SK-N-SH (cell line): ENCODE data around the gene SHB.

ENCODE experiments used
- CHD2 ChIP-seq: fragments of 150-350 bp; IDR thresholded peaks from 2 replicates; pipeline ENCODE4 v1.6.1; 2018; ENCODE audit warnings: low read length; ENCODE audit not compliant: partially characterized antibody
- EP300 ChIP-seq, 2 experiments: IDR thresholded peaks; 2 replicates each; pipeline versions ENCODE4 v1.4.0 to v1.6.1; 2012; ENCODE audit warnings: borderline replicate concordance in 1 of 2, low read depth in 1 of 2, low read length in 1 of 2
- JUND ChIP-seq: IDR thresholded peaks from 2 replicates; pipeline ENCODE4 v1.4.0; 2012
- NRF1 ChIP-seq: IDR thresholded peaks from 2 replicates; pipeline ENCODE4 v1.6.1; 2012; ENCODE audit warnings: low read depth, mild to moderate bottlenecking, low read length
- POLR2AphosphoS5 ChIP-seq: IDR thresholded peaks from 2 replicates; pipeline ENCODE4 v1.6.1; 2012; ENCODE audit warnings: low read depth, low read length
- RFX5 ChIP-seq: IDR thresholded peaks from 2 replicates; pipeline ENCODE4 v1.6.1; 2012; ENCODE audit warnings: mild to moderate bottlenecking, improper control_type of control experiment, low read length
- TF ChIP-seq, protein P1 (sequence below): IDR thresholded peaks from 2 replicates; pipeline ENCODE4; 2012
- TF ChIP-seq, protein P2 (sequence below): fragments of 200-600 bp; sonication (generic); IDR thresholded peaks from 2 replicates; pipeline ENCODE4 v1.6.1; 2017; ENCODE audit warnings: antibody characterized with exemption, mild to moderate bottlenecking, moderate library complexity
- TF ChIP-seq, protein P3 (sequence below): IDR thresholded peaks from 2 replicates; pipeline ENCODE4 v1.4.0; 2012; ENCODE audit warnings: low read depth, borderline replicate concordance

DNA sequence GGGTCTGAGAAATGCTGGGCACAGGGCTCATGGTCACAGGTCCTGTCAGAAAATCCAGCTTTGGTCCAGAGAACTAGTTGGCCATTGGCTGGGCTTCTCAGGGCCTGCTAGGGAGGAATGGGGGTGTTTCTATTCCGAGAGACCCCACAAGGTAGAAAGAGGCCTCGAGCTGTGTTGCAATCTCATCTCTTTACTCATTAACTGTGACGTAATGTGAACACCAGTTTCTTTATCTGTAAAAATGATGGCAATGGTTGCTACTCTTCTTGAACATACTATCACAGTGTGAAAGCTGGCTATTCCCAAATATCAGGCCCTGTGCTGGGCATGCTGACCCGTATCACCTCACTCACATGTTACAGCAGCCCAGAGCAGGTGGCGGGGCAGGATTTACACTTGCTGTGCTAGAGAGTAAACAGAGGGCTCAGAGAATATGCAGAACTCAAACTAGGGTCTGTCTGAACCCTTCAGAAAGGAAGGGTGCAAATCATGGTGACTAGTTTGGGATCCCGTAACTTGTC lies 129.4 kb downstream of the SHB start:
- TF ChIP-seq EP300 (IDR thresholded peaks at IDR 0.05; ENCODE audit: borderline replicate concordance in 1 of 2, low read depth in 1 of 2, low read length in 1 of 2) (no peak), JUND (no peak), RFX5 (no peak), NRF1 (no peak), POLR2AphosphoS5 (no peak), CHD2 (no peak)
- TF ChIP-seq, protein P1, sequence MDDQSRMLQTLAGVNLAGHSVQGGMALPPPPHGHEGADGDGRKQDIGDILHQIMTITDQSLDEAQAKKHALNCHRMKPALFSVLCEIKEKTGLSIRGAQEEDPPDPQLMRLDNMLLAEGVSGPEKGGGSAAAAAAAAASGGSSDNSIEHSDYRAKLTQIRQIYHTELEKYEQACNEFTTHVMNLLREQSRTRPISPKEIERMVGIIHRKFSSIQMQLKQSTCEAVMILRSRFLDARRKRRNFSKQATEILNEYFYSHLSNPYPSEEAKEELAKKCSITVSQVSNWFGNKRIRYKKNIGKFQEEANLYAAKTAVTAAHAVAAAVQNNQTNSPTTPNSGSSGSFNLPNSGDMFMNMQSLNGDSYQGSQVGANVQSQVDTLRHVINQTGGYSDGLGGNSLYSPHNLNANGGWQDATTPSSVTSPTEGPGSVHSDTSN: no peak
- TF ChIP-seq, protein P2, sequence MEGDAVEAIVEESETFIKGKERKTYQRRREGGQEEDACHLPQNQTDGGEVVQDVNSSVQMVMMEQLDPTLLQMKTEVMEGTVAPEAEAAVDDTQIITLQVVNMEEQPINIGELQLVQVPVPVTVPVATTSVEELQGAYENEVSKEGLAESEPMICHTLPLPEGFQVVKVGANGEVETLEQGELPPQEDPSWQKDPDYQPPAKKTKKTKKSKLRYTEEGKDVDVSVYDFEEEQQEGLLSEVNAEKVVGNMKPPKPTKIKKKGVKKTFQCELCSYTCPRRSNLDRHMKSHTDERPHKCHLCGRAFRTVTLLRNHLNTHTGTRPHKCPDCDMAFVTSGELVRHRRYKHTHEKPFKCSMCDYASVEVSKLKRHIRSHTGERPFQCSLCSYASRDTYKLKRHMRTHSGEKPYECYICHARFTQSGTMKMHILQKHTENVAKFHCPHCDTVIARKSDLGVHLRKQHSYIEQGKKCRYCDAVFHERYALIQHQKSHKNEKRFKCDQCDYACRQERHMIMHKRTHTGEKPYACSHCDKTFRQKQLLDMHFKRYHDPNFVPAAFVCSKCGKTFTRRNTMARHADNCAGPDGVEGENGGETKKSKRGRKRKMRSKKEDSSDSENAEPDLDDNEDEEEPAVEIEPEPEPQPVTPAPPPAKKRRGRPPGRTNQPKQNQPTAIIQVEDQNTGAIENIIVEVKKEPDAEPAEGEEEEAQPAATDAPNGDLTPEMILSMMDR: no peak
- TF ChIP-seq, protein P3, sequence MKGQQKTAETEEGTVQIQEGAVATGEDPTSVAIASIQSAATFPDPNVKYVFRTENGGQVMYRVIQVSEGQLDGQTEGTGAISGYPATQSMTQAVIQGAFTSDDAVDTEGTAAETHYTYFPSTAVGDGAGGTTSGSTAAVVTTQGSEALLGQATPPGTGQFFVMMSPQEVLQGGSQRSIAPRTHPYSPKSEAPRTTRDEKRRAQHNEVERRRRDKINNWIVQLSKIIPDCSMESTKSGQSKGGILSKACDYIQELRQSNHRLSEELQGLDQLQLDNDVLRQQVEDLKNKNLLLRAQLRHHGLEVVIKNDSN: no peak
